Esophagus (tissue), 2 donors: ENCODE data around the gene TUBA8. TPM values are rescaled to one million over a fixed set of nuclear protein-coding genes. Genes with fewer than 3 reads are reported as not detected.
"Not testable (repeated sequence)": the region's sequence is repeated elsewhere in the genome, so short reads cannot be mapped to it uniquely, and the experiment has no call there.

ENCODE experiments used
- H3K27ac ChIP-seq, 2 donors: one replicate each; pipeline ENCODE4 v1.5.1; 2013; ENCODE audit warnings: low read depth in 2 of 2, mild to moderate bottlenecking in 2 of 2, inconsistent platforms in 1 of 2, low read length in 1 of 2, moderate library complexity in 1 of 2
- H3K27me3 ChIP-seq, 2 donors: one replicate each; pipeline ENCODE4 v1.6.1; 2013; ENCODE audit warnings: low read length in 2 of 2, control low read depth in 1 of 2, mild to moderate bottlenecking in 1 of 2; ENCODE audit not compliant: insufficient read depth in 2 of 2, control insufficient read depth in 1 of 2
- H3K36me3 ChIP-seq, 2 donors: one replicate each; pipeline ENCODE4 v1.6.1; 2013; ENCODE audit warnings: low read length in 1 of 2; ENCODE audit not compliant: control insufficient read depth in 2 of 2, insufficient read depth in 2 of 2
- H3K4me1 ChIP-seq, 2 donors: one replicate each; pipeline ENCODE4 v1.6.1; 2013; ENCODE audit warnings: low read length in 1 of 2; ENCODE audit not compliant: control insufficient read depth in 2 of 2, insufficient read depth in 2 of 2
- H3K4me3 ChIP-seq, 2 donors: one replicate each; pipeline ENCODE4 v1.5.1; 2013; ENCODE audit warnings: low read length in 2 of 2, mild to moderate bottlenecking in 2 of 2, low read depth in 1 of 2, moderate library complexity in 1 of 2
- H3K9me3 ChIP-seq, 2 donors: one replicate each; pipeline ENCODE4 v1.6.1; 2013; ENCODE audit warnings: mild to moderate bottlenecking in 2 of 2, low read depth in 1 of 2, low read length in 1 of 2, moderate library complexity in 1 of 2; ENCODE audit not compliant: control insufficient read depth in 2 of 2, insufficient read depth in 1 of 2
- WGBS, 2 donors: extraction: QIAGEN DNeasy Blood & Tissue Kit; methylation state at CpG; one replicate each; pipeline ENCODE4 v1.1.7; 2013; 5-methylcytosine and 5-hydroxymethylcytosine counted together
- polyA plus RNA-seq, 2 donors: library from polyadenylated mRNA; stranded (reverse); fragments of 200-250 nt; gene quantifications; one replicate each; pipeline ENCODE4 v1.2.3, GENCODE V29; 2013
- donor health status: healthy with polysubstance abuse.
- donor health status: Bipolar disorder and iron deficiency.

Gene TUBA8
- polyA plus RNA-seq, 2 donors, result 0.89 to 0.98 TPM

DNA sequence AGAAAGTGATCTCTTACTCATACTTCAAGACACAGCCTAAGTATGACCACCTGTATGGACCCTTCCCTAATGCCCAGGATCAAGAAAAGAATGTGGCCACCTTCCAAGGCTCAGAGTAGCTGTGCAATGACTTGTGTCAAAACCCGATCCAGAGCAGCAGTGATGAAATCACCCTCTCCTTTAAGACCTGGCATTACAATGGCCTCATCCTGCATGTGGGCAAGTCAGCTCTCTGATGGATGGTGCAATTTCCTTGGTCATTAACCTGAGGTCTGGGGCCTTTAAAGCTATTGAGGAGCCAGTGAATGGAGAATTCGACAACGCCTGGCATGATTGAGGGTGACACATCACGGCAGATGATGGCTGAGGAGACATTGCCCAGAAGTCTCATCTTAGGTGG, 9.1 kb upstream of the TUBA8 start:
- no peaks in the 10 kb centered on the region for H3K9me3 ChIP-seq
- no peaks in the 10 kb centered on the region for H3K27me3 ChIP-seq
- no peaks in the 10 kb centered on the region for H3K4me1 ChIP-seq
- no peak overlapping the region for H3K4me3 ChIP-seq
- 86 to 93% methylated on average over 4 of the region's 4 CpGs for WGBS, 2 donors
- H3K27ac ChIP-seq, result no peak overlapping the region
- no peaks in the 10 kb centered on the region for H3K36me3 ChIP-seq

DNA sequence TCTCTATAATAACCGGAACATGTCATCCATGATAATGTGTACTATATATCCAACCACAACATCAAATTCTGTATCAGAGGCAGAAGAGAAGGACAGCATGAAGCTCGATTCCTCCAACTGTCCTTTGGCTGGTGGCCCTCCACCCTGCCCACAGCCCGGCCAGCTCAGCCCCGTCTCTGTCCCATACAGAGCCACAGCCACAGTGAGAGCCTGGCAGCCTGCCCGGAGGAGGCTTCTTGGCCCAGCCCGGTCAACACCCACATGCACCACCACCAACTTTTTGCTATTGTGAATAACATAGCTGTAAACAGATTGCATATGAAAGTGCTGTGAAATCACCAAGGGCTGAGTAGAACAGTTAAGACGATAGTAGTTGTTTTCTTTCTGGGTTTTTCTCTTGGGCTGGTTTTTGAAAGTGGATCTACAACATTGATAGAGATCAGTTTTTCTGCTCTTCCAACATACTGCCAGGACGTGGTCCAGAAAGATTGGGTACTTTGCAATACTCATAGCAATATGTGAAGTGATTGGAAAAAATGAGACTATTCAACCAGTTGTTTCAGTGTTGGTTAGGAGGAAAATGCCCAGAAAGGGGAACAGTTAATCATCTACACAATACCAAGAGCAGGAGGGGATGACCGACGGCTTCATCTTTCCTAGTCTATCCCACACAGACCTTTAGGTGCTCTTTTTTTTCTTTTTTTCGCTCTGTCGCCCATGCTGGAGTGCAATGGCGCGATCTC, 6.9 kb upstream of the TUBA8 start:
- Histone ChIP-seq H3K36me3 (no peaks in the 10 kb centered on the region), H3K27me3 (no peaks in the 10 kb centered on the region), H3K4me1 (no peaks in the 10 kb centered on the region), H3K27ac (no peak overlapping the region), H3K9me3 (no peaks in the 10 kb centered on the region), H3K4me3 (no peak overlapping the region)
- 88 to 94% methylated on average over 14 of the region's 14 CpGs for WGBS, 2 donors

DNA sequence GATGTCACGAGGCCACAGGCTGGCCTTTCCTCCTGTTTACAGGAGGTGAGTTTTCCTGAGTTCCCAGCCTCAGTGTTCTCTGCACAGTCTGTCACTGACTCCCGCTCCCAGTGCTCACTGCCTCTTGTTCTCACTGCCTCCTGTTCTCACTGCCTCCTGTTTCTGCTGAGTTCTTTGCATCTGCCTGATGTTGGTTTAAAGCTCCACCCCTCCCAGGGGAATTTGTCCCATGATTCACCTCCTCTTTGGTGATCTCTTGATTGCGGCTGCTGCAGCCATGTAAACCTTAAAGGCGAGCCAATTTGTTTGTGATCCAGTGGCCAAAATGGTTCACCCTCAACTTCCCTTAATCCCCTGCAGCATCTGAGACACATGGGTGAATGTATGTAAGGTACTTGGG, 6.0 kb upstream of the TUBA8 start:
- H3K27ac ChIP-seq, result no peak overlapping the region
- H3K27me3 ChIP-seq, result no peaks in the 10 kb centered on the region
- H3K4me3 ChIP-seq, result no peak overlapping the region
- WGBS, 2 donors, result 92% methylated on average over 4 of the region's 4 CpGs
- no peaks in the 10 kb centered on the region for H3K36me3 ChIP-seq
- no peaks in the 10 kb centered on the region for H3K9me3 ChIP-seq
- H3K4me1 ChIP-seq, result no peaks in the 10 kb centered on the region

DNA sequence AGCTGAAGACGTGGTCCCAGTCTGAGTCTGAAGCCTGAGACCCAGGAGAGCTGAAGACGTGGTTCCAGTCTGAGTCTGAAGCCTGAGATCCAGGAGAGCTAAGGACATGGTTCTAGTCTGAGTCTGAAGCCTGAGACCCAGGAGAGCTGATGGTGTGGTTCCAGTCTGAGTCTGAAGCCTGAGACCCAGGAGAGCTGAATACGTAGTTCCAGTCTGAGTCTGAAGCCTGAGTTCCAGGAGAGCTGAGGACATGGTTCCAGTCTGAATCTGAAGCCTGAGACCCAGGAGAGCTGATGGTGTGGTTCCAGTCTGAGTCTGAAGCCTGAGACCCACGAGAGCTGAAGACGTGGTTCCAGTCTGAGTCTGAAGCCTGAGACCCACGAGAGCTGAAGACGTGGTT, 4.6 kb upstream of the TUBA8 start:
- H3K4me3 ChIP-seq, H3K9me3 ChIP-seq, H3K27ac ChIP-seq, H3K27me3 ChIP-seq, H3K4me1 ChIP-seq, H3K36me3 ChIP-seq: not testable (repeated sequence)
- WGBS, 2 donors, result 82 to 91% methylated on average over 6 of the region's 7 CpGs

DNA sequence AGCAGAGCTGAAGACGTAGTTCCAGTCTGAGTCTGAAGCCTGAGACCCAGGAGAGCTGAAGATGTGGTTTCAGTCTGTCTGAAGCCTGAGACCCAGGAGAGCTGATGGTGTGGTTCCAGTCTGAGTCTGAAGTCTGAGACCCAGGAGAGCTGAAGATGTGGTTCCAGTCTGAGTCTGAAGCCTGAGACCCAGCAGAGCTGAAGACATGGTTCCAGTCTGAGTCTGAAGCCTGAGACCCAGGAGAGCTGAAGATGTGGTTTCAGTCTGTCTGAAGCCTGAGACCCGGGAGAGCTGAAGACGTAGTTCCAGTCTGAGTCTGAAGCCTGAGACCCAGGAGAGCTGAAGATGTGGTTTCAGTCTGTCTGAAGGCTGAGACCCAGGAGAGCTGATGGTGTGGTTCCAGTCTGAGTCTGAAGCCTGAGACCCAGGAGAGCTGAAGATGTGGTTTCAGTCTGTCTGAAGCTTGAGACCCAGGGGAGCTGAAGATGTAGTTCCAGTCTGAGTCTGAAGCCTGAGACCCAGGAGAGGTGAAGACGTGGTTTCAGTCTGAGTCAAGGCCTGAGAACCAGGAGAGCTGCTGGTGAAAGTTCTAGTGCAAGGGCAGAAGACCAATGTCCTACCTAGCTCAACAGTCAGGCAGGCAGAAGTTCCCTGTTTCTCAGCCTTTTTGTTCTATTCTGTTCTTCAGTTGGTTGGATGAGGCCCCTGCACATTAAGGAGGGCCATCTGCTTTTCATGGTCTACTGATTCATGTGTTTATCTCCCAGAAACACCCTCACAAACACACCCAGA, 3.9 kb upstream of the TUBA8 start:
- not testable (repeated sequence) for H3K27me3 ChIP-seq, H3K36me3 ChIP-seq, H3K4me1 ChIP-seq, H3K9me3 ChIP-seq, H3K27ac ChIP-seq, H3K4me3 ChIP-seq
- WGBS, 2 donors, result 65 to 85% methylated on average over 4 of the region's 4 CpGs

DNA sequence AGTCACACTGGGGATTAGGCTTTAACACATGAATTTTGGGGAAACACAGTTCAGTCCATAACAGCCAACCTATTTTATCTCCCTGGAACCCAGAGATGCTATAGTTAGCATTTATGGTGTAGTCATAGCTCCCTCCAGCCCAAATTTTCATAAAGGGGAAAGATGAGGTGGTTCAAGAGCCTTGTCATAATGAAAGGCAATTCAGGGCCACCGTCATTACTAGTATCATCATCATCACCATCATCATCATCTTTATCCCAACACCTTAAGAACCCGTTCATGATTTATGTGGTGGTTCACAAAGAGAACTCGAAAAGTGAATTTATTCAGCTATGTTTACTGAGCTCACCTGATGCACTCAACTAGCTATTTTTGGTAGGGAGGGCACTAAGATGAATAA, 2.4 kb upstream of the TUBA8 start:
- Histone ChIP-seq H3K9me3 (no peaks in the 10 kb centered on the region), H3K27me3 (no peaks in the 10 kb centered on the region), H3K4me1 (peaks cover 0 to 3% of the 10 kb centered on the region in 2 donors), H3K36me3 (no peaks in the 10 kb centered on the region), H3K27ac (no peak overlapping the region), H3K4me3 (no peak overlapping the region)
- 87 to 92% methylated on average over 3 of the region's 3 CpGs for WGBS, 2 donors

DNA sequence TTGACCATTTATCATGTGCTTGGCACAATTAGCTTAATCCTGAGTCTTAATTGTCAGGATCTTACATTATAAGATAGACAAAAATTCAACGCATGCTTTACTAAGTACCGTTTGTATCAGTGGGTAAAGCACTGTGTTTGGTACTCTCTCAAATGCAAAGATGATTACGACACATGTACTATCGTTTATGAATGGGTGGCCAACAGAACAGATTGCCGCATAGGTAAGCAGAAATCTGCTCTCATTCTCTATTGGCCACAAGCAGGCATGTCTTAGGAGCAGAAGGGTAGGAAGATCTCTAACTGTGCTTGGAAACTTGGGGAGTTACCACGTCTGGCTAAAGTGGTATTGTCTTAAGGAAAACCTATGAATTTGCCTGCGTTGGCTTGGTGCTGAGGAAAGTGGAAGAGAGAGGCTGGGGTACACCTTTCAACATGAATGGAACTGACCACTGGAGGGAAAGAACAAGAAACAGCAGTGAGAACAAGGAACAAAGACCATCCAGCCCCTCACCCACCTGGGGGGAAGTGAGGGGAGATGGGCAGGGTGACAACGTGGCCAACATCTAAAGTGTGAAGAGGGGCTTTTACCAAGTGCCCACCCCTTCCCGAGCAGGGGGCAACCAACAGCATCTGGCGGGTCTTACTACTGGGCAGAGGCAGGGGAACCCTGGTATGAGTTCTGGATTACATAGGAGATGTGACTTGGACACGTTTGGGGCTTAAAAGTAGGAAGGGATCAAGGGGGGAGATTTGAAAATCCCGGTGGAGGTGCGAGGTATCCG, 1.0 kb upstream of the TUBA8 start:
- H3K27me3 ChIP-seq, result no peaks in the 10 kb centered on the region
- no peak overlapping the region for H3K27ac ChIP-seq
- H3K4me3 ChIP-seq, result no peak overlapping the region
- peaks cover 0 to 3% of the 10 kb centered on the region in 2 donors for H3K4me1 ChIP-seq
- 49 to 50% methylated on average over 14 of the region's 14 CpGs for WGBS, 2 donors
- H3K36me3 ChIP-seq, result no peaks in the 10 kb centered on the region
- H3K9me3 ChIP-seq, result no peaks in the 10 kb centered on the region

DNA sequence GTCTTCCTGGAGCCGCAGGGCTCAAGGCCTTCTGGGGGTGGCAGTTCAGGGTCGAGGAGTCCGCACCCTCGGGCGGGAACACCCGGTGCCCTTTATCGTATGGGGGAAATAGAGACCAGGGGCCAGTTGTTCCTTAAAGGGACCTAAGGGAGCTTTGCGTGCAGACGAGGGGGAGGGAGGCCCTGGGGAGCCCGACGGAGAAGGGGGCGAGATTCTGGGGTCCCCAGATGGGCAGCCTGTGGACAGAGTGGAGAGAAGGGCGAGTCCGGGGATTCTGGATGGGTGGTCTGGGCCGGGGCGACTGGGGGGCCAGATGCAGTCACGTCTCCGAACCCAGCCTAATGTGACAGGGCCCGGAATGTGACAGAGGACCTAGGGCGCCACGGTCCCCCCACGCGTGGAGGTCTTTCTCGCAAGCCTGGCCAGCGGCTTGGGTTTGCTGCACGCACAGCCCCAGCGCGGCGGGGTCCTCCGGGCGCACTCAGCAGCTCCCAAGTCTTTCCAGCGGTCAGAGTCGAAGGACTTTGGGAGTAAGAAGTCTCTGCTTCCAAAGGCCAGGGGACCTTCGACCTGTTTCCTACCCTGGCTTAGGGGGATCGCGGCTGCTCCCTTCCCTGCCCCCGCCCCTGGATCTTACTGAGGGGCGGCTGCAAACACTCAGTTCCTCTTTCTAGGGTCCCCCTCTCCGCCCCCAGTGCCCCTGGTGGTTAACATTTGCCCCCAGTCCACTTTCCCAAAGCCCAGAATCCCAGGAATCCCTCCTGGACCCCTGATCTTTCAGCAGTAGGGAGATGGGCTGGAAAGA, 547 bp downstream of the TUBA8 start:
- H3K9me3 ChIP-seq, result no peaks in the 10 kb centered on the region
- no peak overlapping the region for H3K27ac ChIP-seq
- peaks cover 0 to 3% of the 10 kb centered on the region in 2 donors for H3K4me1 ChIP-seq
- H3K27me3 ChIP-seq, result no peaks in the 10 kb centered on the region
- H3K4me3 ChIP-seq, result peak overlapping the region; percentile 33 to 48
- WGBS, 2 donors, result 23 to 31% methylated on average over 38 to 39 of the region's 39 CpGs
- no peaks in the 10 kb centered on the region for H3K36me3 ChIP-seq

DNA sequence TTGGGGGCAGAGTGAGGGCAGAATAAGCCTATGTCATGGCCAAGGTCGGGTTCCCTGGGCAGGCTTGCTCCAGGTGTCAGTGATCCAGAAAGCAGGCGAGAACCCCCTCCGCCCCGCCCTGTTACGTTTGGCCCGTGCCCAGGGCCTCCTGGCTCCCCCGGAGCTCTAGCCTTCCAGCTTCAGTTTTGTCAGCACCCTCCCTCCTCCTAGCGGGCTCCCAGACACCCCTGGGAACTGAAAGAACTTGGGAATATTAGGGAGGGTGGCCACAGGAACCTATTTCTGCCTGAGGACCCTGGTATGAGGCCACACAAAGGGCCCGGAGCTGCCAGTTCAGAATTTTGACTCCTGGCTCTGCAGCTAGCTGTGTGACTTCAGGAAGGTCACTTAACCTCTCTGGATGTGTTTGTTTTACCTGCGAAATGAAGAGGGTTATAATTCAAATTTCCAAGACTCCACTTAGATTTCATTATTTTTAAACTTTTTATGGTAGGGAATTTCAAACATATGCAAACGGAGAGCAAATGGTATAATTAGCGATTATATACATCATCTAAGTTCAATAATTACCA, 1.2 kb downstream of the TUBA8 start:
- H3K4me1 ChIP-seq, result peaks cover 0 to 3% of the 10 kb centered on the region in 2 donors
- H3K27ac ChIP-seq, result no peak overlapping the region
- no peak overlapping the region for H3K4me3 ChIP-seq
- no peaks in the 10 kb centered on the region for H3K9me3 ChIP-seq
- H3K27me3 ChIP-seq, result no peaks in the 10 kb centered on the region
- no peaks in the 10 kb centered on the region for H3K36me3 ChIP-seq
- 56 to 65% methylated on average over 12 of the region's 12 CpGs for WGBS, 2 donors
